Glomerular visceral epithelial cell (primary cell): ENCODE data around the gene EXT2.

Experiments
- DNase-seq: peaks from one replicate; pipeline ENCODE4 v3.0.0-alpha.2; 2016; ENCODE audit errors: extremely low spot score

The EXT2 gene

GRCh38 chr11:44288133-44288526 is 192.7 kb downstream of the EXT2 start:
- no peak for DNase-seq

GRCh38 chr11:44290208-44290607 is 194.7 kb downstream of the EXT2 start:
- DNase-seq = no peak
